NOMO-1 (cell line): ENCODE measurements around the gene DPYSL5.
"Not testable (repeated sequence)": the region's sequence is repeated elsewhere in the genome, so short reads cannot be mapped to it uniquely, and the experiment has no call there.

Experiments used
- DNase-seq, 2 experiments: peaks; one replicate each; lab custom pipeline; 2025; ENCODE audit not compliant: unreplicated experiment in 2 of 2; lab: John Stamatoyannopoulos, UW

DPYSL5 gene, protein sequence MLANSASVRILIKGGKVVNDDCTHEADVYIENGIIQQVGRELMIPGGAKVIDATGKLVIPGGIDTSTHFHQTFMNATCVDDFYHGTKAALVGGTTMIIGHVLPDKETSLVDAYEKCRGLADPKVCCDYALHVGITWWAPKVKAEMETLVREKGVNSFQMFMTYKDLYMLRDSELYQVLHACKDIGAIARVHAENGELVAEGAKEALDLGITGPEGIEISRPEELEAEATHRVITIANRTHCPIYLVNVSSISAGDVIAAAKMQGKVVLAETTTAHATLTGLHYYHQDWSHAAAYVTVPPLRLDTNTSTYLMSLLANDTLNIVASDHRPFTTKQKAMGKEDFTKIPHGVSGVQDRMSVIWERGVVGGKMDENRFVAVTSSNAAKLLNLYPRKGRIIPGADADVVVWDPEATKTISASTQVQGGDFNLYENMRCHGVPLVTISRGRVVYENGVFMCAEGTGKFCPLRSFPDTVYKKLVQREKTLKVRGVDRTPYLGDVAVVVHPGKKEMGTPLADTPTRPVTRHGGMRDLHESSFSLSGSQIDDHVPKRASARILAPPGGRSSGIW

DNA sequence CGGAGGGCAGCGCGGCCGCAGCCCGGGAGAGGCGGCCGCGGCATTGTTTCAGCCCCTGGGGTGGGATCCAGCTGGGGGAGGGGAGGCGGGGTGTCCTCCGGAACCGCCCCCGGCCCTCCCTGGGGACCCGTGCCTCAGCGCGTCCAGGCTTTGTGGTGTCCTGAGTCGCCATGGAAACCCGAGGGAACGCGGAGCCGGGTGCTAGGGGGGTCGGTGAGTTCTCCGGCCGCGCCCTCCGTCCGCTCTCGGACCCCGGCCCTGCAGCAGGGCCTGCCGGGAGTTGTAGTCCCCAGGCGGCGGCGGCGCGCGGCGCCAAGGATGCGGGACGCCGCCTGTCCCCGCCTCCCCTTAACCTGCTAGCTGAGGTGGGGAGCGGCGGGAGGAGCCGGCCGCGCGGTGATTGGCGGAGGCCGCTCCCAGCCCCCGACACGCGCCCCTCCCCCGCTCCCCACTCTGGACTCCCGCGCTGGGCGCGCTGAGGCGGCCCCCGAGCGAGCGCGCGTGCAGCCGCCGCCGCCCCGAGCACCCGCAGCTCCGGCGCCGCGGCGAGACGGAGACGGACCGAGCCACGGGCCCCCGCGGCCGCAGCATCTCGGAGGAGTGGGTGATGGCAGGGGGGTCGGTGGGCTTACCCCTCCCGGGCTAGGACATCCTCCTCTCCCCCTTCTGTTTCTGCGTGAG lies at the start of gene DPYSL5:
TSS of gene DPYSL5 (plus strand) at position 478 of the 681 bp plus-strand sequence. CDS start 50,368 bp downstream, outside the sequence.
- DNase-seq, result no peak

DNA sequence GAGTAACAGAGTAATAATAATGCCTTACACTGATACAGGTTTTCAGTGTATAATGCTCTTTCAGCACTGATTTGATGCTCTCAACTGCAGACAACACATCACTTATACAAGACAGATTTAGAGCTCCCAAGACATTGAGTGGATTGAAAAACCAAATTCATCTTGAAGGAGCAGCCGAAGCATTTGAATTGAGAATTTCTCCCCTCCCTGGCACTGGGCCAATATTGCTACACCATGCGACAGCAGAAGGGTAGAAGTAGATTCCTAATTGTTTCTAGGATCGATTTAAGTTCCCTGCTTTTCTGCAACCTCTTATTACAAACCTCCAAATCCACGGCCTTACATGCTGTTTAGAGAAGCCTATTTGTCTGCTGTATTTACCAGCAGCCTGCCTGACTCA lies 46.6 kb upstream of the DPYSL5 start:
- DNase-seq, result no peak

GRCh38 chr2:26801796-26802195 lies 46.1 kb upstream of the DPYSL5 start:
- no peak for DNase-seq

GRCh38 chr2:26805241-26805676 lies 42.7 kb upstream of the DPYSL5 start:
- DNase-seq, result no peak

DNA sequence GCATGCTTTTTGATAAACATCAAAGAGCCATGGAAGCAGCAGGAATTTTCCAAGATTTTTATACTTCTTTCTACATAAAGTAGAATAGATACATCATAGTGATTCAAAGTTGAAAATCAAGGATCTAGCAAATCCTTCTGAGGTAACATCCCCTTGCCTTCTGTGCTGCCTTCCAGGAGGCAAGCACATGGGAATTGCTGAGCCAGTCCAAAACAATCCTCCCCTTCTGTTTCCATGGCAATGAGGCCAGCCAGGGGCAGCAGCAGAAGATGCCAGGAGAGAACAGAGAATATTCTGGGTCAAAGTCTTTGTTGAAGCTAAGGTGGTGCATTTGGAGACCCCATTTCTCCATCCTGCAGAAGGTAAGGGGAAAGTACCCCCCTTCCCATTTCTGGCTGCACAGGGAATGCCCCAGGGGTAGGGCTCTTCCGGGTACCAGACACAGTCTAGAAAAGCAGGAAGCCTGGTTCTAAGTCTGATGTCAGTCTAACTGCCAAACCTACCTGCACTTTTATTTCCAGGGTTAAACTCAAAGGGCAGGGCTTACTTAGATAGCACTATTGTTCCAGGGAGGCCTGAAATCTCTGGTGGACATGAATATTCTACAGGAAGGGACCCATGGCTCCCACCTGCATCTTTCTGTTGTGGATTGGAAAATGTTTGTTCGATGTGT lies 40.0 kb upstream of the DPYSL5 start:
- DNase-seq, result no peak

DNA sequence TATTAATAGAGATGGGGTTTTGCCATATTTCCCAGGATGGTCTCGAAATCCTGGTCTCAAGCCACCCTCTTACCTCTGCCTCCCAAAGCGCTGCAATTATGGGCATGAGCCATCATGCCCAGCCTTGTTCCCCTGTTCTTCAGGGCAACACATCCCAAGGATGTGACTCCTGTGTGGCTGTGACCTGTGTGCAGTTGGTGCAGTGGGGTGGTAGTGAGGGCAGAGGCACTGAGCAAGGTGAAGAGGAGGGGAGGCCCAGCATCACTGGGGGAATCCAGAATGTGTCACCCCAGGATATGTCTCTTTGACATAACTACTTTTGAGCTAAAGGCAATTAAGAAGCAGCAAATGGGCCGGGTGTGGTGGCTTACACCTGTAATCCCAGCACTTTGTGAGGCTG lies 38.7 kb upstream of the DPYSL5 start:
- DNase-seq, result no peak

GRCh38 chr2:26809876-26810577 lies 37.9 kb upstream of the DPYSL5 start:
- peak; percentile 44 to 59 for DNase-seq

DNA sequence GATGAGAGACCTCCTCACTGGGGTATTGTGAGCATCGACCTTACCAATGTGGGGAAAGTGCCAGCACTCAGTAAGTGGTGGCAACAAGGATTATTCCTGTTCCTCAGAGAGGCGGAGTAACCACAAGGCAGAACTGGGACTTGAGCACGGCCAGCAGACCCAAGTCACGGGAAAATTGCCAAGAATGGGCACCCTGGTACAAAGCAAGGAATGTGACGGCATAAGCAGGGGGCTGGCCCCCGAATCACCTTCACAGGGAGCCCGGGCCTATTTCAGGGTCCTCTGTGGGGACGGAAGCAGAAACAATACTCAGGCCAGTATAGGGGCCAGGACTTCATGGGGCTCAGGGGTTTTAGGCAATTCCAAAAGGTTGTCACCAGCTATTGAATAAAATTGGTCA lies 36.7 kb upstream of the DPYSL5 start:
- no peak for DNase-seq

GRCh38 chr2:26811791-26812694 lies 35.9 kb upstream of the DPYSL5 start:
- DNase-seq, result no peak

DNA sequence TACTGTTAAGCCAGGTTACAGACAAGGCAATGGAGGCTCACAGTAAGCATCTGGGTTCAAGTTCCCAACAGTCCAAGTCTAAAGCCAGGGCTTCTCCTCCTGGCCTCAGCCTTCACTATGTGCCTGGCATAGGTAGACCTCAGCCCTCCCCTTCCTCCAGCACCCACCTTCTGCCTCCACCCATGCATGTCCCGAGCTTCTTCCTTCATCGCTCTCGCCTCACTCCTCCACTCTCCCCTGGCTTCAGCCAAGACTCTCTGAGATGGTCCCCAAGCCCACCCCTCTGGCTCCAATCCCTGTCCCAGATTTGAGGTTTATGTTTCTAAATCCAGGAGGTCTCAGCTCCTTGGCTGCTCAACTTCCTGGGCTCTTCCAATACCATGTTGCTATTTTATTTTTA lies 35.2 kb upstream of the DPYSL5 start:
- DNase-seq, result no peak

GRCh38 chr2:26814072-26814765 lies 33.7 kb upstream of the DPYSL5 start:
- DNase-seq, result not testable (repeated sequence)

DNA sequence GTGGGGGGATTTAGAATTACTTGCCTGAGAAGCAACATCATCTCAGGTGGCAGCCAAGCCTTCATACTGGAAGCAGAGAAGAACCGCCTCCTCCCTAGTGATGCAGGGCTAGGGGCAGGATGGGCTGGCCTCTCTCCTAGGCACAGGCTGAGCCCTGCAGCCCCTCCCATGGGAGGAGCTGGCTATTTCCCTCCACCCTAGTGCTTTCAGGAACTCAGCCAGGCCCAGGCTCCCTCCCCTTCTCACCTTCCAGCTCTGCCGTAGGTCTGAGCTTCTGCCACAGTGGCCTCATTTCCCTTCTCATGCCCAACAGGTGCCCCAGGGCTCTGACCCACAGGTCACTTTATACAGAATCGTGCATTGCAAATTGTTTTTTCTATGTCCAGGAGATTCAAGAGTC lies 31.0 kb upstream of the DPYSL5 start:
- peak in 1 of 2 experiments; percentile 7 for DNase-seq

DNA sequence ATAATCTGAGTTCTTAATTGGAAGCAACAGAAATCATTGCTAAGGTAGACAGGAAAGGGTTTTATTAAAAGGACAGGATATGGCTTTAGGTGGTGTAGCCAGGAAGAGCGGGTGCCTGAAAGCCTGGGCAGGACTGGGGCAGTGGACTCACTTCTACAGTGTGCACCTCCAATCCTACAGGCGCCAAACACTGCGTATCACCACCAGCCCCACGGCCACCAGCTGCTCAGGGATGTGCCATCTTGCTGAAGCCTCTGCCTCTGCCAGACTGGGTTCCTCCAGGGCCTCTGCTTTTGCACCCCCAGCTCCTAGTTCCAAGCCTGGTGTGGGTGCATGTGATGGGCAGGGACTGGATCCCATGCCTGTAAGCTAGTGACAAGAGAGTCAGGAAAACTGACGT lies 29.7 kb upstream of the DPYSL5 start:
- no peak for DNase-seq

DNA sequence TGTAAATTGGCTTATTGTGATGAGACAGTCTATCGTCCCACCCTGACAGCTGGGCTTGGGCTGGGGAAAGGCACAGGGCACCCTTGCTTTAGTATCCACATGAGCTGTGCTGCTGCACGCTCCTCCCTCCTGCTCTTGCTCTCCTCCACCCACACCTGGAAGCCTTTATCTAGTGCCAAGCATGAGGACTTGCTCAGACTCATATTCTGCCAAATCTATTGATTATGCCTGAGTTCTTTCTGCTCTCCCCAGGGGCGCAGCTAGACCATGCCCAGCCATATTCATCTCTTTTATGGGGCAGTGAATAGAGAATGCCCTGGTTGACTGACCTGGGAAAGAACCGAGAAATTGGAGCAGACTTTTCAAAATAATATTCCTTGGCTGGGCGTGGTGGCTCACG lies 29.0 kb upstream of the DPYSL5 start:
- DNase-seq, result no peak

- no peak for DNase-seq
Observed at GRCh38 chr2:26820932-26821331, 27.0 kb upstream of the DPYSL5 start.

DNA sequence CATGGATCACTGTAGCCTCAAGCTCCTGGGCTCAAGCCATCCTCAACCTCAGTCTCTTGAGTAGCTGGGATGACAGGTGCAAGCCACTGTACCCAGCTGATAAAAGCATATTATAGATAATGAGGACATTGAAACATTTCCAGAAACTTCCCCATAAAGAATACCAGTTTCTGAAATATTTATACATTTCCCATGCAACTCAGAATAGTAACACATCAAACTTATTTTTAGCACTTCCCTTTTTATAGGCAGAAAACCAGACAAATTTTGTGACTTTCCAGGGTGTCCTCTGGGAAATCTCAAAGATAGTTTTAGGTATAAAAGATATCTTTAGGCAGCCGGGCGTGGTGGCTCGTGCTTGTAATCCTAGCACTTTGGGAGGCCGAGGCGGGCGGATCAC lies 25.1 kb upstream of the DPYSL5 start:
- DNase-seq, result peak in 1 of 2 experiments; percentile 6

DNA sequence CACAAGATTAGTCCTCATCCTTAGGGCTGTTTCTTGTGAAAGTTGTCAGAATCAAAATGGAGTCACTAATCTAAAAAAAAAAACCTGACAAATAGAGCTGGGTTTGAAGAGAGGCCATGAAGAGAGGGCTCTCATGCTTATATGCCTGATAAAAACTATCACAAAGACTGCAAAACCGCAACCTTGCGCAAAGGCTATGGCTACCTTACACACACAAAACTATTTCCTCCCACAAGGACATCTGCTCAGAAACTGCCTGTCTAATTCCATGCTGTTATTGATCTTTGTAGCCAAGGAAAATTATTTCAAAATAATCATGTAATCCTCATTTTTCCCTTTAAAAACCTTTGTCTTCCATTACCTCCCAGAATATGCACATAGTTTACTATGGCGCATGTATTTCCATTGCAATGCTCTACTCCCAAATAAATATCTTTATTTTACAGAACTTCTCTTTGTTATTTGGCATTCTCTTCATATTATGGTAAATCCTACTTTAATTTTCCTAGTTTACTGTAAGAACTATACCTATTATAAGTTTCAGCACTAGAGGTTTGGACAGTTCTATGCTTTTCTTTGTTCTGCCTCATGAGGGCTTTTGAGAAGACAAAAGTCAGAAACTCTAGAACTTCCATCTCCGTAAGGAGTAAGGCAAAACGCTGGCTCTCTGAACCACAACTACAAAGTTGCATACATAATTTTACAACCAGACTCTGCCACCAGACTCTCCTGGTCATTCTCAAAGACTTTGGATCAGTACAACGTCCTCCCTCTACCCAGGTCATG lies 9.6 kb upstream of the DPYSL5 start:
- peak; percentile 14 to 36 for DNase-seq

DNA sequence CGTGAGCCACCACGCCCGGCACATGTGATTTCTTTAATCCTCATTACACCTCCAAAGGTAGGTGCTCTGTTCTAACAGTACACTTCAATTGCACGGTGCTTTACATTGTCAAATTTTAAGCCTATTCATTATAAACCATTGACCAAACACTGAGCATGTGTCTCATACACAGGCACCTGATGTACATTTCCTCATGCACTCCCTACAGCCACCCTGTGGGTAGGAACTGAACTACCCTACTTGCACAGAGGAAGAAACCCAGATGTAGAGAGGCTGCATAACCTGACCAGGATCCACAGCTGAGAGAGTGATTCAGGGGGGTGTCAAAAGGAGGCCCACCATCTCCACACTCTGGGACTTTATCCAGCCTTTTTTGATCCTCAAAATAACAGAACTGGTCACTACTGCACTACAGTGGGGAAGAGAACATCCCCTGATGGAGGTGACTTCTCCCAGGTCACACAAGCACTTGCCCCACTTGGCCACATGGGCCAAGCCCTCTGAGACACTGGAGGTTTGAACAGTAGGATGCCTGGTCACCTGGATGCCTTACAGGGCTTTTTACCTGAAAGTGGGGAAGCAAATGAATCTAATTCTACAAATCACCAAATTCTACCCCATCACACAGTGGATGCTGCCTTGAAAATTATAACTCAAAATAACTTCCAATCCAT lies 6.9 kb upstream of the DPYSL5 start:
- no peak for DNase-seq
